GM23338 (cell line): Measurements from ENCODE around the gene C2CD4B. TPM values are rescaled to one million over a fixed set of nuclear protein-coding genes. Genes with fewer than 3 reads are reported as not detected.

Source experiments
- ATAC-seq: fragments of 200-7000 bp; cut with Tn5 transposase; 3 replicates; pipeline ENCODE4 v1.9.1; 2020
- DNase-seq: peaks from one replicate; pipeline ENCODE4 v3.0.0-alpha.2; 2015; ENCODE audit warnings: low spot score
- H2AFZ ChIP-seq: fragments of 200-600 bp; sonication (generic); 2 replicates; pipeline ENCODE4 v1.8.0; 2016; ENCODE audit warnings: antibody characterized with exemption, mild to moderate bottlenecking, moderate library complexity
- H3F3A ChIP-seq: fragments of 200-600 bp; sonication (generic); replicated peaks from 2 replicates; pipeline ENCODE4 v1.8.0; 2017; ENCODE audit warnings: antibody characterized with exemption, mixed run types, low read depth
- H3K27ac ChIP-seq: fragments of 200-600 bp; sonication (generic); 2 replicates; pipeline ENCODE4 v1.6.1; 2016; ENCODE audit warnings: low read depth
- H3K27me3 ChIP-seq: fragments of 200-600 bp; sonication (generic); 2 replicates; pipeline ENCODE4 v1.8.0; 2016; ENCODE audit warnings: mild to moderate bottlenecking, mixed run types, moderate library complexity; ENCODE audit not compliant: insufficient read depth
- H3K36me3 ChIP-seq: fragments of 200-600 bp; sonication (generic); 2 replicates; pipeline ENCODE4 v1.8.0; 2016; ENCODE audit warnings: mild to moderate bottlenecking; ENCODE audit not compliant: insufficient read depth
- H3K4me1 ChIP-seq: fragments of 200-600 bp; sonication (generic); 2 replicates; pipeline ENCODE4 v1.8.0; 2016; ENCODE audit warnings: mild to moderate bottlenecking, moderate library complexity; ENCODE audit not compliant: insufficient read depth
- H3K4me2 ChIP-seq: fragments of 200-600 bp; sonication (generic); 2 replicates; pipeline ENCODE4 v1.7.1; 2017; ENCODE audit warnings: mixed run types
- H3K4me3 ChIP-seq: fragments of 200-600 bp; sonication (generic); 2 replicates; pipeline ENCODE4 v1.6.1; 2016; ENCODE audit warnings: mixed run types
- H3K79me2 ChIP-seq: fragments of 200-600 bp; sonication (generic); replicated peaks from 2 replicates; pipeline ENCODE4 v1.8.0; 2017; ENCODE audit warnings: mild to moderate bottlenecking; ENCODE audit not compliant: insufficient read depth
- H3K9me2 ChIP-seq: fragments of 200-600 bp; sonication (generic); 2 replicates; pipeline ENCODE4 v1.8.0; 2017; ENCODE audit not compliant: insufficient read depth
- H4K20me1 ChIP-seq: fragments of 200-600 bp; sonication (generic); replicated peaks from 2 replicates; pipeline ENCODE4 v1.8.0; 2017; ENCODE audit warnings: mild to moderate bottlenecking; ENCODE audit not compliant: insufficient read depth
- H3K27ac Mint-ChIP-seq: 2 replicates; pipeline ENCODE4 v1.8.0; 2020; ENCODE audit warnings: inconsistent platforms, mild to moderate bottlenecking, moderate library complexity, mixed read lengths
- H3K27me3 Mint-ChIP-seq: 3 replicates; pipeline ENCODE4 v1.8.0; 2022; ENCODE audit warnings: low read depth, mild to moderate bottlenecking, moderate library complexity, mixed read lengths, inconsistent platforms; ENCODE audit not compliant: insufficient read depth, poor library complexity
- H3K36me3 Mint-ChIP-seq: 3 replicates; pipeline ENCODE4 v1.8.0; 2021; ENCODE audit warnings: low read depth, mild to moderate bottlenecking, inconsistent platforms, moderate library complexity, mixed read lengths
- H3K4me1 Mint-ChIP-seq: 3 replicates; pipeline ENCODE4 v1.8.0; 2020; ENCODE audit warnings: mild to moderate bottlenecking, inconsistent platforms, mixed read lengths
- H3K4me3 Mint-ChIP-seq: 3 replicates; pipeline ENCODE4 v1.8.0; 2021; ENCODE audit warnings: moderate library complexity, mild to moderate bottlenecking, inconsistent platforms, mixed read lengths
- H3K9me3 Mint-ChIP-seq: 3 replicates; pipeline ENCODE4 v1.8.0; 2020; ENCODE audit warnings: moderate library complexity, mild to moderate bottlenecking, inconsistent platforms, mixed read lengths
- CREB1 ChIP-seq: fragments of 250-450 bp; sonication (Bioruptor Pico); IDR thresholded peaks from 2 replicates; pipeline ENCODE4 v1.5.0; 2020; ENCODE audit warnings: low read depth, mild to moderate bottlenecking, moderate library complexity
- ETS1 ChIP-seq: IDR thresholded peaks from 2 replicates; pipeline ENCODE4 v1.6.1; 2016; ENCODE audit warnings: antibody characterized with exemption
- EZH2 ChIP-seq: fragments of 200-600 bp; sonication (generic); IDR thresholded peaks from one replicate; pipeline ENCODE4 v1.8.0; 2017; ENCODE audit warnings: antibody characterized with exemption, mild to moderate bottlenecking, low read depth; ENCODE audit not compliant: unreplicated experiment
- JUNB ChIP-seq: IDR thresholded peaks from one replicate; pipeline ENCODE4 v1.6.1; 2016; ENCODE audit warnings: antibody characterized with exemption; ENCODE audit not compliant: unreplicated experiment
- POLR2AphosphoS5 ChIP-seq: IDR thresholded peaks from 2 replicates; pipeline ENCODE4 v1.6.1; 2016; ENCODE audit warnings: antibody characterized with exemption, low read depth
- STAT1 ChIP-seq: IDR thresholded peaks from one replicate; pipeline ENCODE4 v1.6.1; 2016; ENCODE audit warnings: antibody characterized with exemption; ENCODE audit not compliant: unreplicated experiment
- ZNF331 ChIP-seq: fragments of 250-450 bp; sonication (Bioruptor Pico); IDR thresholded peaks from 2 replicates; pipeline ENCODE4 v1.5.0; 2020; ENCODE audit warnings: low read depth, mild to moderate bottlenecking, moderate library complexity
- polyA plus RNA-seq: library from polyadenylated mRNA; unstranded; fragments of >200 nt; fragmentation: Nextera tagmentation; extraction: Ambion mirVana; gene quantifications from 2 replicates; pipeline ENCODE4 v1.2.1, GENCODE V29; 2016
- total RNA-seq: library from RNA; depleted of rRNA; stranded (reverse); fragments of >200 nt; shearing (Covaris generic); gene quantifications from 2 replicates; pipeline ENCODE4 v1.2.3, GENCODE V29; 2014
- TF ChIP-seq, protein P1 (sequence below): fragments of 250-450 bp; sonication (Bioruptor Pico); IDR thresholded peaks from 2 replicates; pipeline ENCODE4 v1.5.0; 2020; ENCODE audit warnings: mild to moderate bottlenecking, moderate library complexity
- TF ChIP-seq, protein P2 (sequence below): IDR thresholded peaks from one replicate; pipeline ENCODE4 v1.6.1; 2018; ENCODE audit warnings: antibody characterized with exemption; ENCODE audit not compliant: unreplicated experiment

Gene C2CD4B
- total and polyA plus RNA-seq, 2 experiments from 2014 or later: 1.5 TPM; not detected in 1

DNA sequence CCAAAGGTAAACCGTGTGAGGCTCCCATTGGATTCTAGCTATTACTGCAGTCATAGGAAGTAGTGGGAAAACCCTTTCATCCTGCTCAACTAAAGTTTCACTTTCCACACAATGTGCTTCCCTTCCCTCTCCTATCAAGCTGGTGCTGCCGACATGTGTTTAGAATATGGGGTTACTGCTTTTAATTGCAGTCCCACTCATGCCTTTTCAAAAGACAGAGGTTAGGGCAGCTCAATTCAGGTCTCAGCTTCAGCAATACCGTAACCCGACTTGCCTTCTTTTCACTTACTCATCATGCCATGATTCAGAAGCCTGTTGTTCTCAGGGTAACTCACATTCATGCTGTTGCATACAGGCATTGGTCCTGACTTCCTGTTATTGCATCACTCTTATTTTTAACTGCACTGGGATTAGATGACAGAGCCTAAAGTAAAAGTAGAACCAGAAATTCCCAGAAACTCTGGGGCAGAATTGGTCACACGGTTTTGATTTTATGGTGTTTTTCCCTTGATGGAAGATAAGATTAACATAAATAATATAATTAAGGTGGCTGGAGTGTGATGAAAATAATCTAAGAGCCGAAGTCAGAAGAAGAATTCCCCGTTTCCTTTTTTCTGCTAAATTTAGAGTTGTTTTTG is 45.7 kb downstream of the C2CD4B start (continued):
- TF ChIP-seq, protein P1, sequence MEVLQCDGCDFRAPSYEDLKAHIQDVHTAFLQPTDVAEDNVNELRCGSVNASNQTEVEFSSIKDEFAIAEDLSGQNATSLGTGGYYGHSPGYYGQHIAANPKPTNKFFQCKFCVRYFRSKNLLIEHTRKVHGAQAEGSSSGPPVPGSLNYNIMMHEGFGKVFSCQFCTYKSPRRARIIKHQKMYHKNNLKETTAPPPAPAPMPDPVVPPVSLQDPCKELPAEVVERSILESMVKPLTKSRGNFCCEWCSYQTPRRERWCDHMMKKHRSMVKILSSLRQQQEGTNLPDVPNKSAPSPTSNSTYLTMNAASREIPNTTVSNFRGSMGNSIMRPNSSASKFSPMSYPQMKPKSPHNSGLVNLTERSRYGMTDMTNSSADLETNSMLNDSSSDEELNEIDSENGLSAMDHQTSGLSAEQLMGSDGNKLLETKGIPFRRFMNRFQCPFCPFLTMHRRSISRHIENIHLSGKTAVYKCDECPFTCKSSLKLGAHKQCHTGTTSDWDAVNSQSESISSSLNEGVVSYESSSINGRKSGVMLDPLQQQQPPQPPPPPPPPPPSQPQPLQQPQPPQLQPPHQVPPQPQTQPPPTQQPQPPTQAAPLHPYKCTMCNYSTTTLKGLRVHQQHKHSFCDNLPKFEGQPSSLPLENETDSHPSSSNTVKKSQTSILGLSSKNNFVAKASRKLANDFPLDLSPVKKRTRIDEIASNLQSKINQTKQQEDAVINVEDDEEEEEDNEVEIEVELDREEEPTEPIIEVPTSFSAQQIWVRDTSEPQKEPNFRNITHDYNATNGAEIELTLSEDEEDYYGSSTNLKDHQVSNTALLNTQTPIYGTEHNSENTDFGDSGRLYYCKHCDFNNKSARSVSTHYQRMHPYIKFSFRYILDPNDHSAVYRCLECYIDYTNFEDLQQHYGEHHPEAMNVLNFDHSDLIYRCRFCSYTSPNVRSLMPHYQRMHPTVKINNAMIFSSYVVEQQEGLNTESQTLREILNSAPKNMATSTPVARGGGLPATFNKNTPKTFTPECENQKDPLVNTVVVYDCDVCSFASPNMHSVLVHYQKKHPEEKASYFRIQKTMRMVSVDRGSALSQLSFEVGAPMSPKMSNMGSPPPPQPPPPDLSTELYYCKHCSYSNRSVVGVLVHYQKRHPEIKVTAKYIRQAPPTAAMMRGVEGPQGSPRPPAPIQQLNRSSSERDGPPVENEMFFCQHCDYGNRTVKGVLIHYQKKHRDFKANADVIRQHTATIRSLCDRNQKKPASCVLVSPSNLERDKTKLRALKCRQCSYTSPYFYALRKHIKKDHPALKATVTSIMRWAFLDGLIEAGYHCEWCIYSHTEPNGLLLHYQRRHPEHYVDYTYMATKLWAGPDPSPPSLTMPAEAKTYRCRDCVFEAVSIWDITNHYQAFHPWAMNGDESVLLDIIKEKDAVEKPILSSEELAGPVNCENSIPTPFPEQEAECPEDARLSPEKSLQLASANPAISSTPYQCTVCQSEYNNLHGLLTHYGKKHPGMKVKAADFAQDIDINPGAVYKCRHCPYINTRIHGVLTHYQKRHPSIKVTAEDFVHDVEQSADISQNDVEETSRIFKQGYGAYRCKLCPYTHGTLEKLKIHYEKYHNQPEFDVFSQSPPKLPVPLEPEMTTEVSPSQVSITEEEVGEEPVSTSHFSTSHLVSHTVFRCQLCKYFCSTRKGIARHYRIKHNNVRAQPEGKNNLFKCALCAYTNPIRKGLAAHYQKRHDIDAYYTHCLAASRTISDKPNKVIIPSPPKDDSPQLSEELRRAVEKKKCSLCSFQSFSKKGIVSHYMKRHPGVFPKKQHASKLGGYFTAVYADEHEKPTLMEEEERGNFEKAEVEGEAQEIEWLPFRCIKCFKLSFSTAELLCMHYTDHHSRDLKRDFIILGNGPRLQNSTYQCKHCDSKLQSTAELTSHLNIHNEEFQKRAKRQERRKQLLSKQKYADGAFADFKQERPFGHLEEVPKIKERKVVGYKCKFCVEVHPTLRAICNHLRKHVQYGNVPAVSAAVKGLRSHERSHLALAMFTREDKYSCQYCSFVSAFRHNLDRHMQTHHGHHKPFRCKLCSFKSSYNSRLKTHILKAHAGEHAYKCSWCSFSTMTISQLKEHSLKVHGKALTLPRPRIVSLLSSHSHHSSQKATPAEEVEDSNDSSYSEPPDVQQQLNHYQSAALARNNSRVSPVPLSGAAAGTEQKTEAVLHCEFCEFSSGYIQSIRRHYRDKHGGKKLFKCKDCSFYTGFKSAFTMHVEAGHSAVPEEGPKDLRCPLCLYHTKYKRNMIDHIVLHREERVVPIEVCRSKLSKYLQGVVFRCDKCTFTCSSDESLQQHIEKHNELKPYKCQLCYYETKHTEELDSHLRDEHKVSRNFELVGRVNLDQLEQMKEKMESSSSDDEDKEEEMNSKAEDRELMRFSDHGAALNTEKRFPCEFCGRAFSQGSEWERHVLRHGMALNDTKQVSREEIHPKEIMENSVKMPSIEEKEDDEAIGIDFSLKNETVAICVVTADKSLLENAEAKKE: no peak
- TF ChIP-seq JUNB (no peak), ZNF331 (CRISPR knock-in tag) (no peak), POLR2AphosphoS5 (no peak), ETS1 (no peak), CREB1 (CRISPR knock-in tag) (no peak)

GRCh38 chr15:62118520-62119226 is 46.4 kb downstream of the C2CD4B start:
- H3K27me3 Mint-ChIP-seq: peaks cover 7% of the 10 kb centered on the region
- TF ChIP-seq STAT1 (no peak), POLR2AphosphoS5 (no peak), EZH2 (no peak)
- TF ChIP-seq, protein P2, sequence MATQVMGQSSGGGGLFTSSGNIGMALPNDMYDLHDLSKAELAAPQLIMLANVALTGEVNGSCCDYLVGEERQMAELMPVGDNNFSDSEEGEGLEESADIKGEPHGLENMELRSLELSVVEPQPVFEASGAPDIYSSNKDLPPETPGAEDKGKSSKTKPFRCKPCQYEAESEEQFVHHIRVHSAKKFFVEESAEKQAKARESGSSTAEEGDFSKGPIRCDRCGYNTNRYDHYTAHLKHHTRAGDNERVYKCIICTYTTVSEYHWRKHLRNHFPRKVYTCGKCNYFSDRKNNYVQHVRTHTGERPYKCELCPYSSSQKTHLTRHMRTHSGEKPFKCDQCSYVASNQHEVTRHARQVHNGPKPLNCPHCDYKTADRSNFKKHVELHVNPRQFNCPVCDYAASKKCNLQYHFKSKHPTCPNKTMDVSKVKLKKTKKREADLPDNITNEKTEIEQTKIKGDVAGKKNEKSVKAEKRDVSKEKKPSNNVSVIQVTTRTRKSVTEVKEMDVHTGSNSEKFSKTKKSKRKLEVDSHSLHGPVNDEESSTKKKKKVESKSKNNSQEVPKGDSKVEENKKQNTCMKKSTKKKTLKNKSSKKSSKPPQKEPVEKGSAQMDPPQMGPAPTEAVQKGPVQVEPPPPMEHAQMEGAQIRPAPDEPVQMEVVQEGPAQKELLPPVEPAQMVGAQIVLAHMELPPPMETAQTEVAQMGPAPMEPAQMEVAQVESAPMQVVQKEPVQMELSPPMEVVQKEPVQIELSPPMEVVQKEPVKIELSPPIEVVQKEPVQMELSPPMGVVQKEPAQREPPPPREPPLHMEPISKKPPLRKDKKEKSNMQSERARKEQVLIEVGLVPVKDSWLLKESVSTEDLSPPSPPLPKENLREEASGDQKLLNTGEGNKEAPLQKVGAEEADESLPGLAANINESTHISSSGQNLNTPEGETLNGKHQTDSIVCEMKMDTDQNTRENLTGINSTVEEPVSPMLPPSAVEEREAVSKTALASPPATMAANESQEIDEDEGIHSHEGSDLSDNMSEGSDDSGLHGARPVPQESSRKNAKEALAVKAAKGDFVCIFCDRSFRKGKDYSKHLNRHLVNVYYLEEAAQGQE: no peak
- peaks cover 2% of the 10 kb centered on the region for H3K4me1 ChIP-seq
- no peak overlapping the region for H3K27ac ChIP-seq
- H3K27ac Mint-ChIP-seq: peak overlapping the region; percentile 1; the same call in 1 of the 2 replicates
- H3F3A ChIP-seq: no peaks in the 10 kb centered on the region
- peak overlapping the region; percentile 43; the same call in 1 of the 2 replicates for H2AFZ ChIP-seq
- peaks cover 11% of the 10 kb centered on the region for H3K4me1 Mint-ChIP-seq
- no peaks in the 10 kb centered on the region for H3K9me3 Mint-ChIP-seq
- H4K20me1 ChIP-seq: no peaks in the 10 kb centered on the region; the same call in 1 of the 2 replicates
- H3K36me3 Mint-ChIP-seq: no peaks in the 10 kb centered on the region
- H3K4me3 Mint-ChIP-seq: no peak overlapping the region
- no peaks in the 10 kb centered on the region for H3K36me3 ChIP-seq
- ATAC-seq: no peak
- DNase-seq: no peak
- no peak overlapping the region for H3K4me2 ChIP-seq
- no peaks in the 10 kb centered on the region for H3K27me3 ChIP-seq
- H3K79me2 ChIP-seq: no peaks in the 10 kb centered on the region
- no peak overlapping the region for H3K4me3 ChIP-seq
- peaks cover 12% of the 10 kb centered on the region; the same call in 1 of the 2 replicates for H3K9me2 ChIP-seq
